Effector memory CD4-positive, alpha-beta T cell (primary cell): Measurements from ENCODE around the gene ACBD3.
A peak's percentile ranks its signal among the peaks of the same experiment; 100 is the strongest.

Experiments
- DNase-seq, 3 donors: peaks; one replicate each; pipeline ENCODE4 v3.0.0-alpha.2; 2020
- H3K27ac ChIP-seq: 2 replicates; pipeline ENCODE4 v1.7.0; 2013; ENCODE audit warnings: mild to moderate bottlenecking, low read length, moderate library complexity; ENCODE audit not compliant: insufficient read depth, poor library complexity, severe bottlenecking
- H3K27me3 ChIP-seq: replicated peaks from 2 replicates; pipeline ENCODE4 v1.7.0; 2013; ENCODE audit warnings: mild to moderate bottlenecking, low read length; ENCODE audit not compliant: insufficient read depth, control insufficient read depth, poor library complexity, severe bottlenecking
- H3K36me3 ChIP-seq: 2 replicates; pipeline ENCODE4 v1.7.0; 2013; ENCODE audit warnings: mild to moderate bottlenecking, low read length, moderate library complexity; ENCODE audit not compliant: control insufficient read depth, insufficient read depth
- H3K4me1 ChIP-seq: 2 replicates; pipeline ENCODE4 v1.7.0; 2013; ENCODE audit warnings: low read length, mild to moderate bottlenecking; ENCODE audit not compliant: control insufficient read depth, insufficient read depth, poor library complexity, severe bottlenecking
- H3K4me3 ChIP-seq: 2 replicates; pipeline ENCODE4 v1.7.0; 2013; ENCODE audit warnings: low read length, low read depth, mild to moderate bottlenecking; ENCODE audit not compliant: insufficient read depth, poor library complexity, severe bottlenecking
- H3K9me3 ChIP-seq: 2 replicates; pipeline ENCODE4 v1.7.0; 2013; ENCODE audit warnings: mild to moderate bottlenecking, low read length, moderate library complexity; ENCODE audit not compliant: control insufficient read depth

Gene ACBD3

DNA sequence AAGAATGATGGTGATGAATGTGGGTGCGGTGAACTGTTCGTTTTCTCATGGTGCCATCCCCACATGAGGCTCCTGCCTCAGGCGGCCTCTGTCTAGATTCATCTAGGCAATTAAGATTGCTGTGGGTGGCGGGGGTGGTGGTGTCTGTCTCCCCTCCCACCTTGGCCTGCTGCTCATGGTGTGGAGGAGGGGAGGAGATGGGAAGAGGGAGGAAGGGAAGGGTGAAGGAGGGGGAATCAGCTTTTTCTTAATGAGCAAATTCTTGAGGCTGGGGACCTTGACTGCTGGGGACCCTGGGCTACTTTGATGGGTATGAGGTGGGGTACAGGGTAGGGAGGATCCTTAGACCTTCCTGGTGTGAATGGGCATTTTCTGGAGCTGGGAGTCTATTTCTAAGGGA is 68.2 kb downstream of the ACBD3 start:
- no peak for DNase-seq
- Histone ChIP-seq H3K27me3 (no peaks in the 10 kb centered on the region), H3K4me3 (no peak overlapping the region), H3K36me3 (no peaks in the 10 kb centered on the region), H3K4me1 (peaks cover 7% of the 10 kb centered on the region), H3K27ac (no peak overlapping the region), H3K9me3 (no peaks in the 10 kb centered on the region)

GRCh38 chr1:226117330-226117729 is 69.2 kb downstream of the ACBD3 start:
- peaks cover 7% of the 10 kb centered on the region for H3K4me1 ChIP-seq
- H3K9me3 ChIP-seq: no peaks in the 10 kb centered on the region
- no peak overlapping the region for H3K4me3 ChIP-seq
- H3K36me3 ChIP-seq: no peaks in the 10 kb centered on the region
- H3K27ac ChIP-seq: no peak overlapping the region
- DNase-seq: no peak
- no peaks in the 10 kb centered on the region for H3K27me3 ChIP-seq

GRCh38 chr1:226116673-226117072 is 69.9 kb downstream of the ACBD3 start:
- H3K36me3 ChIP-seq: no peaks in the 10 kb centered on the region
- H3K27me3 ChIP-seq: no peaks in the 10 kb centered on the region
- H3K27ac ChIP-seq: no peak overlapping the region

DNA sequence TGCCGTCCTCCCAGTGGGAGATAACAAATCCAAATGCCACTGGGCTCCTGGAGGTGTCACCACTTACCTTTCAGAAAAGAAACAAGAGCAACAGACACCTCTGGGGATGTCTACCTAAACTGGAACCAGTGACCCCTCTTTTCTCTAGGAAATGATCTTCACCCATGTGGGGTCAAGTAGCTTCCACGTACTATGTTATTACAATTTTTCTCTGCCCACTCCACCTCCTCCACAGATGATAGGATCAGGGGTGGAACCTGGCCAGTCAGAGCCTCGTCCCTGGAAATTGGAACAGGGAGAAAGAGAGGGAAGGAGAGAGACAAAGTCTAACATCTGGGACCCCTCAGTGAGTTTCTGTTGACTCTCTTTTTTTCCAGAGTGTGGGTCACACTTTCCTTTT is 73.9 kb downstream of the ACBD3 start:
- DNase-seq: no peak
- H3K9me3 ChIP-seq: no peaks in the 10 kb centered on the region
- H3K4me3 ChIP-seq: no peak overlapping the region
- no peak overlapping the region for H3K27ac ChIP-seq
- H3K27me3 ChIP-seq: no peaks in the 10 kb centered on the region
- peaks cover 6% of the 10 kb centered on the region for H3K4me1 ChIP-seq
- H3K36me3 ChIP-seq: no peaks in the 10 kb centered on the region

More at GRCh38 chr1:226116673-226117072, 69.9 kb downstream of the ACBD3 start:
- H3K9me3 ChIP-seq: no peaks in the 10 kb centered on the region
- H3K4me1 ChIP-seq: peaks cover 7% of the 10 kb centered on the region
- H3K4me3 ChIP-seq: no peak overlapping the region
- DNase-seq: no peak

DNA sequence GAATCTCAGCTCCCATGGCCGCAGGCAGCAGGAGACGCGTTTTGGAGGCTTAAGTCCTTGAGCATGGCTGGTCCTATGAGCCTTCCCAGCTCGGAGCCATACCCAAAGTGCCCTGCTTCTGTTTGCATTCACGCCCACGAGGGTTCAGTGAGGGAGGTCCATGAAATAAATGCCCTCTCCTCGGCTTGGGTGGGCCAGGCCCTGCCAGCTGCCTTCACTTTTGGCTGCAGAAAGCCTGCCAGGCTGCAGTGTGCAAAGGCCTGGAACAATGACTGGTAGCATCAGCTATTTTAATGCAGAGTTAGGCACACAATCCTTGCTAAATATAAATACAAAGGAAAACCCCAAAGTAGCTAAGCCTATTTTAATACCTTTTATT is 74.7 kb downstream of the ACBD3 start:
- H3K4me1 ChIP-seq: peaks cover 6% of the 10 kb centered on the region
- H3K36me3 ChIP-seq: no peaks in the 10 kb centered on the region
- no peaks in the 10 kb centered on the region for H3K27me3 ChIP-seq
- DNase-seq: no peak
- no peak overlapping the region for H3K4me3 ChIP-seq
- no peaks in the 10 kb centered on the region for H3K9me3 ChIP-seq
- H3K27ac ChIP-seq: no peak overlapping the region

- peak overlapping the region; percentile 60 for H3K4me3 ChIP-seq
- no peak overlapping the region for H3K27ac ChIP-seq
- H3K27me3 ChIP-seq: no peaks in the 10 kb centered on the region
- no peaks in the 10 kb centered on the region for H3K9me3 ChIP-seq
- no peak for DNase-seq
- H3K4me1 ChIP-seq: peaks cover 6% of the 10 kb centered on the region
- H3K36me3 ChIP-seq: no peaks in the 10 kb centered on the region
Measured at GRCh38 chr1:226111098-226111882, 75.3 kb downstream of the ACBD3 start.

- DNase-seq: peak; percentile 25 to 34 (median 27)
- Histone ChIP-seq H3K27ac (peak overlapping the region; percentile 52), H3K4me1 (peaks cover 6% of the 10 kb centered on the region)
Measured at GRCh38 chr1:226110249-226111097, 76.1 kb downstream of the ACBD3 start.

GRCh38 chr1:226109829-226110248 is 76.7 kb downstream of the ACBD3 start:
- H3K4me3 ChIP-seq: peak overlapping the region; percentile 60
- peaks cover 6% of the 10 kb centered on the region for H3K4me1 ChIP-seq
- peak overlapping the region; percentile 52 for H3K27ac ChIP-seq
- H3K27me3 ChIP-seq: no peaks in the 10 kb centered on the region
- H3K36me3 ChIP-seq: no peaks in the 10 kb centered on the region
- DNase-seq: peak; percentile 53 to 61 (median 59)
- no peaks in the 10 kb centered on the region for H3K9me3 ChIP-seq

More at GRCh38 chr1:226110249-226111097, 76.1 kb downstream of the ACBD3 start:
- Histone ChIP-seq H3K4me3 (peak overlapping the region; percentile 60), H3K9me3 (no peaks in the 10 kb centered on the region), H3K27me3 (no peaks in the 10 kb centered on the region), H3K36me3 (no peaks in the 10 kb centered on the region)

GRCh38 chr1:226108935-226109828 is 77.4 kb downstream of the ACBD3 start:
- Histone ChIP-seq H3K36me3 (no peaks in the 10 kb centered on the region), H3K4me3 (peak overlapping the region; percentile 42), H3K4me1 (peaks cover 6% of the 10 kb centered on the region), H3K27ac (peak overlapping the region; percentile 38), H3K9me3 (no peaks in the 10 kb centered on the region), H3K27me3 (no peaks in the 10 kb centered on the region)
- no peak for DNase-seq
